ENCODE data around the gene TMEM81. TPM values are rescaled to one million over a fixed set of nuclear protein-coding genes. Genes with fewer than 3 reads are reported as not detected.

The TMEM81 gene
- total and polyA plus RNA-seq, 10 of the 15 experiments (the other 5 are each of a cell fraction or from before 2014, with no cell fraction given): 0.62 to 2.2 (median 1.1) TPM

DNA sequence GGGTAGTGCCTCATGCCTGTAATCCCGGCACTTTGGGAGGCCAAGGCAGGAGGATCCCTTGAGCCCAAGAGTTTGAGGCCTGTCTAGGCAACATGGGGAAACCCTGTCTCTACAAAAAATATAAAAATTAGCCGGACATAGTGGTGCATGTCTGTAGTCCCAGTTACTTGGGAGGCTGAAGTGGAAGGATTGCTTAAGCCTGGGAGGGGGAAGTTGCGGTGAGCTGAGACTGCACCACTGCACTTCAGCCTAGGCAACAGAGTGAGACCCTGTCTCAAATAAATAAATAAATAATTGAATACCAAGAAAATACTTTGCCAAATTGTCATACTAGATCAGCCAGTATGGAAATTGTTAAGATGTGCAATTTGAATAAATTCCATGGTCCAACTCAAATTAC, 43.4 kb upstream of the TMEM81 start:
- TF ChIP-seq, protein P1, sequence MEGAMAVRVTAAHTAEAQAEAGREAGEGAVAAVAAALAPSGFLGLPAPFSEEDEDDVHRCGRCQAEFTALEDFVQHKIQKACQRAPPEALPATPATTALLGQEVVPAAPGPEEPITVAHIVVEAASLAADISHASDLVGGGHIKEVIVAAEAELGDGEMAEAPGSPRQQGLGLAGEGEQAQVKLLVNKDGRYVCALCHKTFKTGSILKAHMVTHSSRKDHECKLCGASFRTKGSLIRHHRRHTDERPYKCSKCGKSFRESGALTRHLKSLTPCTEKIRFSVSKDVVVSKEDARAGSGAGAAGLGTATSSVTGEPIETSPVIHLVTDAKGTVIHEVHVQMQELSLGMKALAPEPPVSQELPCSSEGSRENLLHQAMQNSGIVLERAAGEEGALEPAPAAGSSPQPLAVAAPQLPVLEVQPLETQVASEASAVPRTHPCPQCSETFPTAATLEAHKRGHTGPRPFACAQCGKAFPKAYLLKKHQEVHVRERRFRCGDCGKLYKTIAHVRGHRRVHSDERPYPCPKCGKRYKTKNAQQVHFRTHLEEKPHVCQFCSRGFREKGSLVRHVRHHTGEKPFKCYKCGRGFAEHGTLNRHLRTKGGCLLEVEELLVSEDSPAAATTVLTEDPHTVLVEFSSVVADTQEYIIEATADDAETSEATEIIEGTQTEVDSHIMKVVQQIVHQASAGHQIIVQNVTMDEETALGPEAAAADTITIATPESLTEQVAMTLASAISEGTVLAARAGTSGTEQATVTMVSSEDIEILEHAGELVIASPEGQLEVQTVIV (IDR thresholded peaks at IDR 0.05; ENCODE audit: borderline replicate concordance, partially characterized antibody): no peak
- TF ChIP-seq, protein P2, sequence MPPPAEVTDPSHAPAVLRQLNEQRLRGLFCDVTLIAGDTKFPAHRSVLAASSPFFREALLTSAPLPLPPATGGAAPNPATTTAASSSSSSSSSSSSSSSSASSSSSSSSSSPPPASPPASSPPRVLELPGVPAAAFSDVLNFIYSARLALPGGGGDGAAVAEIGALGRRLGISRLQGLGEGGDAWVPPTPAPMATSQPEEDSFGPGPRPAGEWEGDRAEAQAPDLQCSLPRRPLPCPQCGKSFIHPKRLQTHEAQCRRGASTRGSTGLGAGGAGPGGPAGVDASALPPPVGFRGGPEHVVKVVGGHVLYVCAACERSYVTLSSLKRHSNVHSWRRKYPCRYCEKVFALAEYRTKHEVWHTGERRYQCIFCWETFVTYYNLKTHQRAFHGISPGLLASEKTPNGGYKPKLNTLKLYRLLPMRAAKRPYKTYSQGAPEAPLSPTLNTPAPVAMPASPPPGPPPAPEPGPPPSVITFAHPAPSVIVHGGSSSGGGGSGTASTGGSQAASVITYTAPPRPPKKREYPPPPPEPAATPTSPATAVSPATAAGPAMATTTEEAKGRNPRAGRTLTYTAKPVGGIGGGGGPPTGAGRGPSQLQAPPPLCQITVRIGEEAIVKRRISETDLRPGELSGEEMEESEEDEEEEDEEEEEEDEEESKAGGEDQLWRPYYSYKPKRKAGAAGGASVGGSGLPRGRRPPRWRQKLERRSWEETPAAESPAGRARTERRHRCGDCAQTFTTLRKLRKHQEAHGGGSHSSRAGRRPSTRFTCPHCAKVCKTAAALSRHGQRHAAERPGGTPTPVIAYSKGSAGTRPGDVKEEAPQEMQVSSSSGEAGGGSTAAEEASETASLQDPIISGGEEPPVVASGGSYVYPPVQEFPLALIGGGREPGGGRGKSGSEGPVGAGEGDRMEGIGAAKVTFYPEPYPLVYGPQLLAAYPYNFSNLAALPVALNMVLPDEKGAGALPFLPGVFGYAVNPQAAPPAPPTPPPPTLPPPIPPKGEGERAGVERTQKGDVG (CRISPR knock-in tag; IDR thresholded peaks at IDR 0.05): no peak
- TF ChIP-seq ZNF217 (IDR thresholded peaks at IDR 0.05) (no peak), LARP7 (IDR thresholded peaks at IDR 0.05) (no peak), CHD2 (IDR thresholded peaks at IDR 0.05; ENCODE audit: borderline replicate concordance, low read depth, low read length) (no peak), NR2C2 (IDR thresholded peaks at IDR 0.05; ENCODE audit: borderline replicate concordance, control insufficient read depth, insufficient read length, low read depth) (no peak), FOXK2 (IDR thresholded peaks at IDR 0.05) (no peak), CHD4 (IDR thresholded peaks at IDR 0.05) (no peak), MEF2B (IDR thresholded peaks at IDR 0.05; ENCODE audit: partially characterized antibody, poor library complexity, severe bottlenecking) (no peak), JUND (IDR thresholded peaks at IDR 0.05; ENCODE audit: low read depth, low read length) (no peak)
- TF ChIP-seq, protein P3, sequence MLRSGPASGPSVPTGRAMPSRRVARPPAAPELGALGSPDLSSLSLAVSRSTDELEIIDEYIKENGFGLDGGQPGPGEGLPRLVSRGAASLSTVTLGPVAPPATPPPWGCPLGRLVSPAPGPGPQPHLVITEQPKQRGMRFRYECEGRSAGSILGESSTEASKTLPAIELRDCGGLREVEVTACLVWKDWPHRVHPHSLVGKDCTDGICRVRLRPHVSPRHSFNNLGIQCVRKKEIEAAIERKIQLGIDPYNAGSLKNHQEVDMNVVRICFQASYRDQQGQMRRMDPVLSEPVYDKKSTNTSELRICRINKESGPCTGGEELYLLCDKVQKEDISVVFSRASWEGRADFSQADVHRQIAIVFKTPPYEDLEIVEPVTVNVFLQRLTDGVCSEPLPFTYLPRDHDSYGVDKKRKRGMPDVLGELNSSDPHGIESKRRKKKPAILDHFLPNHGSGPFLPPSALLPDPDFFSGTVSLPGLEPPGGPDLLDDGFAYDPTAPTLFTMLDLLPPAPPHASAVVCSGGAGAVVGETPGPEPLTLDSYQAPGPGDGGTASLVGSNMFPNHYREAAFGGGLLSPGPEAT (IDR thresholded peaks at IDR 0.05; ENCODE audit: low read depth): no peak
- TF ChIP-seq, protein P4, sequence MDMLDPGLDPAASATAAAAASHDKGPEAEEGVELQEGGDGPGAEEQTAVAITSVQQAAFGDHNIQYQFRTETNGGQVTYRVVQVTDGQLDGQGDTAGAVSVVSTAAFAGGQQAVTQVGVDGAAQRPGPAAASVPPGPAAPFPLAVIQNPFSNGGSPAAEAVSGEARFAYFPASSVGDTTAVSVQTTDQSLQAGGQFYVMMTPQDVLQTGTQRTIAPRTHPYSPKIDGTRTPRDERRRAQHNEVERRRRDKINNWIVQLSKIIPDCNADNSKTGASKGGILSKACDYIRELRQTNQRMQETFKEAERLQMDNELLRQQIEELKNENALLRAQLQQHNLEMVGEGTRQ (IDR thresholded peaks at IDR 0.05; ENCODE audit: borderline replicate concordance, low read depth, low read length): no peak
- RAD21 ChIA-PET (ENCODE audit: unreplicated experiment): no interaction called here
- whole genome bisulfite sequencing (ENCODE audit: insufficient coverage, insufficient replicate concordance, low lambda C conversion rate, missing lambda C conversion rate): 60% methylated on average over 3 of the region's 3 CpGs
- Histone ChIP-seq H3K4me3 (no peak overlapping the region), H3K79me2 (ENCODE audit: control insufficient read depth, insufficient read depth, low read length) (no peaks in the 10 kb centered on the region), H3K4me2 (ENCODE audit: control insufficient read depth, insufficient read depth) (no peak overlapping the region), H3K27me3 (replicated peaks in 1 of 2; ENCODE audit: control insufficient read depth in 2 of 2, insufficient read depth in 2 of 2, low read length in 1 of 2) (no peaks in the 10 kb centered on the region), H2AFZ (ENCODE audit: control insufficient read depth, low read depth, low read length) (no peak overlapping the region; the same call in 1 of the 2 replicates), H3K36me3 (ENCODE audit: control insufficient read depth in 2 of 2, insufficient read depth in 2 of 2, low read length in 1 of 2) (no peaks in the 10 kb centered on the region), H3K9me3 (replicated peaks; ENCODE audit: control insufficient read depth, insufficient read depth, low read length) (no peaks in the 10 kb centered on the region), H3K27ac (ENCODE audit: control insufficient read depth, insufficient read depth) (no peak overlapping the region), H4K20me1 (ENCODE audit: control insufficient read depth, insufficient read depth) (no peaks in the 10 kb centered on the region), H3K9ac (ENCODE audit: control insufficient read depth, insufficient read depth, low read length) (no peak overlapping the region), H3K4me1 (ENCODE audit: control insufficient read depth, insufficient read depth, low read length) (no peaks in the 10 kb centered on the region; the same call in 1 of the 2 replicates)
- no TSS peak for BruUV-seq (replicated peaks)
- intact Hi-C loops (cut with micrococcal nuclease; ENCODE audit: unreplicated experiment): no loop called here
- in situ Hi-C loops (cut with MboI): no loop called here
- SMC1A ChIA-PET (ENCODE audit: uncharacterized antibody, unreplicated experiment): interaction anchor here (1.7 kb wide), 1 partner anchor 14 kb away, joined by 3 read pairs; no protein-coding TSS in a partner anchor
- CTCF ChIA-PET: interaction anchor here (11.3 kb wide), 1 partner anchor 13 kb away, joined by 88 read pairs; no protein-coding TSS in a partner anchor
- DNase-seq (ENCODE audit: low read depth, low spot score) (no peak), FAIRE-seq (no peak), ATAC-seq (no peak)
- POLR2A ChIA-PET: no interaction called here

All from GM12878 (cell line).